K562 treated with DMSO at 1 percent for 4 hours (cell line): ENCODE measurements around the gene CHRM3. TPM values are rescaled to one million over a fixed set of nuclear protein-coding genes. Genes with fewer than 3 reads are reported as not detected.

Source experiments
- total RNA-seq: library from RNA; unstranded; fragments of 300-600 nt; gene quantifications from 2 replicates; pipeline ENCODE4 v1.2.3, GENCODE V29; 2022; ENCODE audit not compliant: insufficient read depth

The CHRM3 gene
- total RNA-seq = not detected in 2 replicates

DNA sequence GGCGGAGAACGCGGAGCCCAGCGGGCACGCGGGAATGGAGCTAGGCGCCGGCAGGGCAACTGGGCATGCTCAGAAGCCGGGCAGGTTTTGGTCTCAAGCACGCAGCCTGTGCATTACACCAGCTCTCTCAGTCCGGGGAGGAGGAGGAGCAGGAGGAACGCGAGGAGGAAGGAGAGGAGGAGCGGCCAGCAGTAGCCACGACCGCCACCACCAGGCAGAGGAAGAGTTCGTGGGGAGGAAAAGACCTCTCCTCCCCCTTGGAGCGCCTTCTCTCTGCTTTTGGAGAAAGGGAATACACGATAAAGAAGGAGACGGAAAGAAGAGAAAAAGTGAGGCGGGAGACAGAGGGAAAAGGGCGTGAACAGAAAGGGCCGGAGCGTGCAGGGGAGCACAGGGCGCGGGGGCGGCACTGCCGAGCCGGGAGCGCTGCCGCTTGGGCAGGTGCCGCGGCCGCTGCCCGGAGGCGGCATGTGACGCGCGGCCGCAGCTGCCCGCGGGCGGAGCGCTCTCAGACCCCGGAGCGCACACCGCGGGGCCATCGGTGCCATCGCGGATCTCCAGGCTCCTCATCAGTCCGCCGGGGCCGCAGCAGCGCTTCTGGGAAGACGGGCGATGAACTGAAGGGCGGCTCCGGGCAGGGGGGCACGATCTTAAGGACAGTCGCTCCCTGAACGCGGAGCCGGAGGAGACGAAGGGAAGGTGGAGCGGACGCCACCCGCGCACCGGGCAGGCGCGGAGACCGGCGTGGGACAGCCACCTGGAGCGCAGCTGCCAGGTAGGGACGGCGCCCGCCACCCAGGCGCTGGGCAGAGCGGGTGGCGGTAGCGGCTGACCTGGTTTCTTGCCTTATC, at the start of gene CHRM3:
CHRM3 (plus strand) TSS at position 116 of the 851 bp plus-strand sequence. CDS start 520,884 bp downstream, outside the sequence.

